Stromal cell of bone marrow (primary cell): ENCODE measurements around the gene CXCR3.
"Not testable (repeated sequence)": the region's sequence is repeated elsewhere in the genome, so short reads cannot be mapped to it uniquely, and the experiment has no call there.

ENCODE experiments used
- DNase-seq: peaks from one replicate; pipeline ENCODE4 v3.0.0-alpha.2; 2012; ENCODE audit warnings: low read depth

CXCR3 gene

GRCh38 chrX:71636438-71637252 lies 18.3 kb upstream of the CXCR3 start:
- DNase-seq = no peak

- DNase-seq = no peak
Measured at GRCh38 chrX:71634366-71634765, 16.1 kb upstream of the CXCR3 start.

GRCh38 chrX:71632923-71633657 lies 14.8 kb upstream of the CXCR3 start:
- no peak for DNase-seq

- no peak for DNase-seq
Measured at GRCh38 chrX:71629467-71629866, 11.2 kb upstream of the CXCR3 start.

- no peak for DNase-seq
Measured at GRCh38 chrX:71627588-71628404, 9.5 kb upstream of the CXCR3 start.

- no peak for DNase-seq
Measured at GRCh38 chrX:71626576-71626975, 8.3 kb upstream of the CXCR3 start.

- no peak for DNase-seq
Measured at GRCh38 chrX:71625471-71625870, 7.2 kb upstream of the CXCR3 start.

GRCh38 chrX:71623714-71624113 lies 5.4 kb upstream of the CXCR3 start:
- DNase-seq = no peak

GRCh38 chrX:71622576-71623450 lies 4.5 kb upstream of the CXCR3 start:
- DNase-seq = peak; percentile 64

- no peak for DNase-seq
Measured at GRCh38 chrX:71622032-71622575, 3.8 kb upstream of the CXCR3 start.

GRCh38 chrX:71621603-71622002 lies 3.3 kb upstream of the CXCR3 start:
- DNase-seq = no peak

GRCh38 chrX:71619986-71620385 lies 1.7 kb upstream of the CXCR3 start:
- DNase-seq = no peak

- DNase-seq = no peak
Measured at GRCh38 chrX:71619193-71619592, 882 bp upstream of the CXCR3 start.

GRCh38 chrX:71618787-71619186 lies 476 bp upstream of the CXCR3 start:
- no peak for DNase-seq

GRCh38 chrX:71617742-71618141 lies 569 bp downstream of the CXCR3 start:
- DNase-seq = no peak

- no peak for DNase-seq
Measured at GRCh38 chrX:71616672-71617529, 1.4 kb downstream of the CXCR3 start.

- no peak for DNase-seq
Measured at GRCh38 chrX:71615954-71616353, 2.4 kb downstream of the CXCR3 start.

- no peak for DNase-seq
Measured at GRCh38 chrX:71615056-71615455, 3.3 kb downstream of the CXCR3 start.

- no peak for DNase-seq
Measured at GRCh38 chrX:71612256-71612655, 6.1 kb downstream of the CXCR3 start.

- not testable (repeated sequence) for DNase-seq
Measured at GRCh38 chrX:71611736-71612135, 6.6 kb downstream of the CXCR3 start.
